B cell (primary cell): ENCODE data around the gene WRNIP1. TPM values are rescaled to one million over a fixed set of nuclear protein-coding genes. Genes with fewer than 3 reads are reported as not detected.

Experiments used
- ATAC-seq: fragments of 200-7000 bp; cut with Tn5 transposase; one replicate; pipeline ENCODE4 v1.10.0; 2021; ENCODE audit warnings: low read depth, mild to moderate bottlenecking, moderate number of reproducible peaks, moderate library complexity
- CTCF ChIA-PET: fragments of 350-600 bp; sonication (Branson Sonifier 250); formaldehyde crosslinking; loops from one replicate; lab custom pipeline; 2021; ENCODE audit warnings: antibody characterized with exemption, inconsistent platforms; lab: Charles Lee
- POLR2A ChIA-PET: fragments of 350-600 bp; sonication (Branson Sonifier 250); formaldehyde crosslinking; loops from one replicate; lab custom pipeline; 2021; ENCODE audit warnings: antibody characterized with exemption; lab: Charles Lee
- DNase-seq: peaks from one replicate; pipeline ENCODE4 v3.0.0; 2013
- H2AFZ ChIP-seq: 2 replicates; pipeline ENCODE4 v1.6.1; 2012; ENCODE audit warnings: mild to moderate bottlenecking, low read depth, low read length; ENCODE audit not compliant: insufficient read depth, poor library complexity, severe bottlenecking
- H3K27ac ChIP-seq, 2 donors: 1 replicate in 1 of 2; 2 replicates in 1 of 2; pipeline ENCODE4 v1.5.1; 2012 to 2013; ENCODE audit warnings: low read length in 2 of 2, mild to moderate bottlenecking in 2 of 2, moderate library complexity in 1 of 2
- H3K27me3 ChIP-seq, 4 experiments: fragments of 200-600 bp in 1 of 4; sonication (generic) in 1 of 4; replicated peaks in 1 of 4; 1 replicate in 2 of 4; 2 replicates in 2 of 4; pipeline versions ENCODE4 v1.6.1 to v1.7.0; 2013 to 2016; ENCODE audit warnings: low read length in 3 of 4, mild to moderate bottlenecking in 2 of 4, mixed read lengths in 1 of 4, moderate library complexity in 1 of 4; ENCODE audit not compliant: insufficient read depth in 4 of 4, control insufficient read depth in 3 of 4; ENCODE audit errors: control extremely low read depth in 1 of 4
- H3K36me3 ChIP-seq, 2 experiments: replicated peaks in 1 of 2; 1 replicate in 1 of 2; 2 replicates in 1 of 2; pipeline versions ENCODE4 v1.6.1 to v1.7.1; 2013; ENCODE audit warnings: low read length in 1 of 2; ENCODE audit not compliant: insufficient read depth in 2 of 2, control insufficient read depth in 1 of 2; ENCODE audit errors: control extremely low read depth in 1 of 2, extremely low read depth in 1 of 2
- H3K4me1 ChIP-seq, 2 donors: fragments of 200-600 bp in 1 of 2; sonication (generic) in 1 of 2; 1 replicate in 1 of 2; 2 replicates in 1 of 2; pipeline versions ENCODE4 v1.5.1 to v1.6.1; 2013 to 2017; ENCODE audit warnings: low read length in 2 of 2; ENCODE audit not compliant: control insufficient read depth in 2 of 2, insufficient read depth in 2 of 2
- H3K4me2 ChIP-seq: replicated peaks from 2 replicates; pipeline ENCODE3; 2012; ENCODE audit warnings: mild to moderate bottlenecking, low read depth, low read length; ENCODE audit not compliant: poor library complexity, severe bottlenecking
- H3K4me3 ChIP-seq, 5 experiments: fragments of 200-600 bp in 1 of 5; sonication (generic) in 1 of 5; 1 replicate in 3 of 5; 2 replicates in 2 of 5; pipeline versions ENCODE4 v1.5.1 to v1.7.0; 2011 to 2016; ENCODE audit warnings: low read length in 4 of 5, mild to moderate bottlenecking in 4 of 5, low read depth in 2 of 5, control low read depth in 1 of 5, moderate library complexity in 1 of 5; ENCODE audit not compliant: insufficient read depth in 1 of 5; ENCODE audit errors: control extremely low read depth in 1 of 5, extremely low read depth in 1 of 5
- H3K79me2 ChIP-seq: fragments of 200-600 bp; sonication (generic); one replicate; pipeline ENCODE4 v1.6.0; 2016; ENCODE audit warnings: low read length; ENCODE audit not compliant: control insufficient read depth, insufficient read depth
- H3K9ac ChIP-seq: fragments of 200-600 bp; sonication (generic); 2 replicates; pipeline ENCODE4 v1.6.1; 2017; ENCODE audit warnings: mild to moderate bottlenecking, low read length, moderate library complexity
- H3K9me3 ChIP-seq, 3 donors: one replicate each; pipeline versions ENCODE4 v1.6.1 to v1.7.1; 2013; ENCODE audit warnings: low read length in 2 of 3; ENCODE audit not compliant: control insufficient read depth in 2 of 3, insufficient read depth in 1 of 3; ENCODE audit errors: control extremely low read depth in 1 of 3
- H4K20me1 ChIP-seq: 2 replicates; pipeline ENCODE4 v1.6.0; 2012; ENCODE audit warnings: mild to moderate bottlenecking, low read length; ENCODE audit not compliant: insufficient read depth, control insufficient read depth, poor library complexity, severe bottlenecking
- H3K27ac Mint-ChIP-seq: one replicate; pipeline ENCODE4 v1.8.0; 2021; ENCODE audit warnings: mixed read lengths
- H3K27me3 Mint-ChIP-seq: one replicate; pipeline ENCODE4 v1.8.0; 2021; ENCODE audit warnings: mixed read lengths
- H3K4me1 Mint-ChIP-seq: one replicate; pipeline ENCODE4 v1.8.0; 2021; ENCODE audit warnings: mixed read lengths
- H3K4me3 Mint-ChIP-seq: one replicate; pipeline ENCODE4 v1.8.0; 2021; ENCODE audit warnings: mixed read lengths
- H3K9me3 Mint-ChIP-seq: one replicate; pipeline ENCODE4 v1.8.0; 2022; ENCODE audit warnings: mixed read lengths; ENCODE audit not compliant: insufficient read depth
- EZH2 ChIP-seq: IDR thresholded peaks from 2 replicates; pipeline ENCODE4 v1.6.1; 2012; ENCODE audit warnings: borderline replicate concordance, low read depth, mild to moderate bottlenecking, moderate library complexity, low read length; ENCODE audit not compliant: insufficient read depth, poor library complexity, severe bottlenecking
- WGBS: methylation state at CpG from one replicate; pipeline ENCODE4 v1.1.5; 2013; ENCODE audit warnings: missing lambda C conversion rate; ENCODE audit not compliant: insufficient coverage; 5-methylcytosine and 5-hydroxymethylcytosine counted together
- intact Hi-C: fragments of 100-400 bp; cut with micrococcal nuclease; formaldehyde crosslinking; loops from one replicate; pipeline ENCODE4 v1.10.0; 2022
- polyA plus RNA-seq: library from polyadenylated mRNA; depleted of rRNA; stranded (reverse); fragments of >200 nt; gene quantifications from 2 replicates; pipeline ENCODE4 v1.2.3, GENCODE V29; 2012
- total RNA-seq, 2 donors: library from RNA; stranded (reverse); fragments of 120-200 nt in 1 of 2; gene quantifications; 1 replicate in 1 of 2; 2 replicates in 1 of 2; pipeline versions ENCODE4 v1.2.3 to v1.2.4, GENCODE V29; 2013 to 2022
- TF ChIP-seq, protein P1 (sequence below): fragments of 200-600 bp; IDR thresholded peaks from one replicate; pipeline ENCODE4 v1.8.0; 2022; ENCODE audit warnings: antibody characterized with exemption, mild to moderate bottlenecking

Gene WRNIP1
- total and polyA plus RNA-seq, 2 donors (not counting 1 experiment from before 2014, with no cell fraction given): 32.6 to 35.2 TPM

DNA sequence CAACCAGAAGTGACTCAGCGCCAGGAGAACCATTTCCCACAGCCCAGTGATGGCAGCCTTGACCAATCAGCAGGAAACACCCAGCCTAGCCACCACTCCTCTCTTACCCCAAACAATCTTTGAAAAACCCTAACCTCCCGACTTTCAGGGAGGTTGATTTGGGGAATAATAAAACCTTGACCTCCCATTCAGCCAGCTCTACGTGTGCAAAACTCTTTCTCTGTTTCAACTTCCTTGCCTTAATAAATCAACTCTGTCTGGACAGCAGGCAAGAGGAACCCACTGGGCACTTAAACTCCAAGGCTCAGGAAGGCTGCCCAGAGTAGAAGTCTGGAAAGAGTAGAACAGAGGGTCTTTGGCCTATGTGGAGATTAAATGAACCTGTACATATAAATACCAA, 41.5 kb downstream of the WRNIP1 start:
- intact Hi-C loops: no loop called here
- Histone ChIP-seq H3K4me2 (no peak overlapping the region), H2AFZ (no peak overlapping the region), H3K27me3 (no peaks in the 10 kb centered on the region), H3K9me3 (no peaks in the 10 kb centered on the region), H3K9ac (no peak overlapping the region), H3K4me3 (no peak overlapping the region), H3K27ac (no peak overlapping the region), H3K79me2 (peaks cover 6% of the 10 kb centered on the region), H3K36me3 (no peaks in the 10 kb centered on the region), H3K4me1 (no peaks in the 10 kb centered on the region), H4K20me1 (no peaks in the 10 kb centered on the region)
- Mint-ChIP-seq H3K9me3 (no peaks in the 10 kb centered on the region), H3K4me3 (no peak overlapping the region), H3K4me1 (no peaks in the 10 kb centered on the region), H3K27ac (no peak overlapping the region), H3K27me3 (no peaks in the 10 kb centered on the region)
- TF ChIP-seq EZH2: no peak
- TF ChIP-seq, protein P1, sequence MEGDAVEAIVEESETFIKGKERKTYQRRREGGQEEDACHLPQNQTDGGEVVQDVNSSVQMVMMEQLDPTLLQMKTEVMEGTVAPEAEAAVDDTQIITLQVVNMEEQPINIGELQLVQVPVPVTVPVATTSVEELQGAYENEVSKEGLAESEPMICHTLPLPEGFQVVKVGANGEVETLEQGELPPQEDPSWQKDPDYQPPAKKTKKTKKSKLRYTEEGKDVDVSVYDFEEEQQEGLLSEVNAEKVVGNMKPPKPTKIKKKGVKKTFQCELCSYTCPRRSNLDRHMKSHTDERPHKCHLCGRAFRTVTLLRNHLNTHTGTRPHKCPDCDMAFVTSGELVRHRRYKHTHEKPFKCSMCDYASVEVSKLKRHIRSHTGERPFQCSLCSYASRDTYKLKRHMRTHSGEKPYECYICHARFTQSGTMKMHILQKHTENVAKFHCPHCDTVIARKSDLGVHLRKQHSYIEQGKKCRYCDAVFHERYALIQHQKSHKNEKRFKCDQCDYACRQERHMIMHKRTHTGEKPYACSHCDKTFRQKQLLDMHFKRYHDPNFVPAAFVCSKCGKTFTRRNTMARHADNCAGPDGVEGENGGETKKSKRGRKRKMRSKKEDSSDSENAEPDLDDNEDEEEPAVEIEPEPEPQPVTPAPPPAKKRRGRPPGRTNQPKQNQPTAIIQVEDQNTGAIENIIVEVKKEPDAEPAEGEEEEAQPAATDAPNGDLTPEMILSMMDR: no peak
- POLR2A ChIA-PET: no interaction called here
- ATAC-seq (no peak), DNase-seq (no peak)
- 75% methylated on average over 1 of the region's 3 CpGs for WGBS
- CTCF ChIA-PET: interaction anchor here (1.5 kb wide), 1 partner anchor 15 kb away, joined by 4 read pairs; no protein-coding TSS in a partner anchor

DNA sequence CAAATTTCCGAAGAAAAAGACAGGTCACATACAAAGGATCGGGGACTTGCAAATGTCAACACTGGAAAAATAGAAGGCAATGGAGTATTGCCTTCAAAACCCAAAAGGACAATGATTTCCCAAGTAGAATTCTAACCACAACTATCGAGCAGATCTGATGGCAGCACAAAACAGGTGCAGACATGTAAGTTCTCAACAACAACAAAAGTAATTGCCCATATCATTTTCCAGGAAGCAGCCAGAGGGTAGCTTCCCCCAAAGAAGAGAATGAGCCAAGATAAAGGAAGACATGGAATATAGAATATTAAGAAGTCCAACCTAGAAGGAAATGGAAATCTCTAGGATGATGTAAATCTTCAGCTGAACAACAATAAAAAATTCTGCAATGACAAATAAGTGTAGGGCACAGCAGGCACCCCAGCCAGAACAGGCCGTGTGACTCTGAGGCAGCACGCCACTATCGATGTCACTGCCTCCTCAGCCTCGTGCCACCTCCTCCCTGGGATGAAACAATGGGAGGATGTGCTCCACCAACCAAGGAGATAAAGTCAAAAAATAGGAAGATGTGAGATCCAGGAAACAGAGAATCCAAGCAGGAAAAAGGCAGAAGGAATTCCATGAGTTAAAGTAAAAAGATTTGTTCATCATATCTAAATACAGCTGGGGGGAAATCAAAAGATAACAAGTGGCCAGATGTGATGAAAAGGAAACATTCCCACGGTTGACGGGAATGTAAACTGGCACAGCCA, 42.3 kb downstream of the WRNIP1 start:
- Mint-ChIP-seq H3K27me3 (no peaks in the 10 kb centered on the region), H3K27ac (no peak overlapping the region)

More for the DNA sequence above, 42.3 kb downstream of the WRNIP1 start:
- no peak overlapping the region for H3K4me2 ChIP-seq
- DNase-seq (no peak), ATAC-seq (no peak)
- ChIA-PET CTCF (interaction anchor here (1.5 kb wide), 1 partner anchor 16 kb away, joined by 4 read pairs; no protein-coding TSS in a partner anchor), POLR2A (no interaction called here)
- H3K79me2 ChIP-seq: peaks cover under 1% of the 10 kb centered on the region
- H3K27me3 ChIP-seq: no peaks in the 10 kb centered on the region
- Mint-ChIP-seq H3K4me1 (no peaks in the 10 kb centered on the region), H3K4me3 (no peak overlapping the region), H3K9me3 (peaks cover 2% of the 10 kb centered on the region)
- 98% methylated on average over 9 of the region's 9 CpGs for WGBS
- no peaks in the 10 kb centered on the region for H4K20me1 ChIP-seq
- H3K9me3 ChIP-seq: no peaks in the 10 kb centered on the region
- TF ChIP-seq, protein P1: no peak
- no peak for TF ChIP-seq EZH2
- no peak overlapping the region for H3K27ac ChIP-seq
- H3K4me3 ChIP-seq: no peak overlapping the region
- intact Hi-C loops: no loop called here
- no peaks in the 10 kb centered on the region for H3K4me1 ChIP-seq
- H3K36me3 ChIP-seq: no peaks in the 10 kb centered on the region
- no peak overlapping the region for H3K9ac ChIP-seq
- no peak overlapping the region for H2AFZ ChIP-seq
